OCI-LY3 (cell line): ENCODE results near the gene BARX2.

Experiments used
- H2AFZ ChIP-seq: fragments of 200-600, 300-600 bp; shearing (Covaris generic); 2 replicates; pipeline ENCODE4 v1.6.0; 2014; ENCODE audit warnings: antibody characterized with exemption, low read depth, low read length
- H3K27ac ChIP-seq: fragments of 200-600, 300-600 bp; sonication (generic); 2 replicates; pipeline ENCODE4 v1.5.1; 2014; ENCODE audit warnings: mild to moderate bottlenecking, low read length, moderate library complexity, mixed read lengths
- H3K27me3 ChIP-seq: fragments of 200-600, 300-600 bp; sonication (generic); 2 replicates; pipeline ENCODE4 v1.6.1; 2014; ENCODE audit warnings: low read depth, low read length, mixed read lengths
- H3K36me3 ChIP-seq: fragments of 200-600, 300-600 bp; sonication (generic); replicated peaks from 2 replicates; pipeline ENCODE3; 2014; ENCODE audit warnings: low read depth, low read length, mixed read lengths
- H3K4me1 ChIP-seq: fragments of 300-600, 200-600 bp; sonication (generic); 2 replicates; pipeline ENCODE4 v1.6.1; 2014; ENCODE audit warnings: low read length, mixed read lengths
- H3K4me2 ChIP-seq: fragments of 200-600, 300-600 bp; sonication (generic); 2 replicates; pipeline ENCODE4 v1.6.1; 2014; ENCODE audit warnings: low read length, mixed read lengths
- H3K4me3 ChIP-seq: fragments of 300-600, 200-600 bp; sonication (generic); 2 replicates; pipeline ENCODE4 v1.5.1; 2014; ENCODE audit warnings: antibody characterized with exemption, mild to moderate bottlenecking, low read length, moderate library complexity
- H3K79me2 ChIP-seq: fragments of 300-600, 200-600 bp; shearing (Covaris generic); 2 replicates; pipeline ENCODE4 v1.6.1; 2014; ENCODE audit warnings: mild to moderate bottlenecking, low read length, mixed read lengths
- H3K9ac ChIP-seq: fragments of 300-600, 200-600 bp; shearing (Covaris generic); 2 replicates; pipeline ENCODE4 v1.6.0; 2014; ENCODE audit warnings: mild to moderate bottlenecking, low read length, moderate library complexity
- H3K9me3 ChIP-seq: fragments of 200-600, 300-600 bp; shearing (Covaris generic); 2 replicates; pipeline ENCODE4 v1.6.1; 2014; ENCODE audit warnings: low read length, mixed read lengths; ENCODE audit not compliant: insufficient read depth
- H4K20me1 ChIP-seq: fragments of 200-600, 300-600 bp; sonication (generic); 2 replicates; pipeline ENCODE4 v1.6.1; 2016; ENCODE audit warnings: low read length, mixed read lengths; ENCODE audit not compliant: insufficient read depth
- EZH2phosphoT487 ChIP-seq: fragments of 200-600 bp; shearing (Covaris generic); IDR thresholded peaks from 2 replicates; pipeline ENCODE4 v1.6.1; 2018; ENCODE audit warnings: antibody characterized with exemption, mixed run types, low read depth
- TF ChIP-seq, protein P1 (sequence below): fragments of 200-600, 300-600 bp; sonication (generic); IDR thresholded peaks from 2 replicates; pipeline ENCODE4 v1.5.1; 2014; ENCODE audit warnings: antibody characterized with exemption, low read length, low read depth

BARX2 gene

DNA sequence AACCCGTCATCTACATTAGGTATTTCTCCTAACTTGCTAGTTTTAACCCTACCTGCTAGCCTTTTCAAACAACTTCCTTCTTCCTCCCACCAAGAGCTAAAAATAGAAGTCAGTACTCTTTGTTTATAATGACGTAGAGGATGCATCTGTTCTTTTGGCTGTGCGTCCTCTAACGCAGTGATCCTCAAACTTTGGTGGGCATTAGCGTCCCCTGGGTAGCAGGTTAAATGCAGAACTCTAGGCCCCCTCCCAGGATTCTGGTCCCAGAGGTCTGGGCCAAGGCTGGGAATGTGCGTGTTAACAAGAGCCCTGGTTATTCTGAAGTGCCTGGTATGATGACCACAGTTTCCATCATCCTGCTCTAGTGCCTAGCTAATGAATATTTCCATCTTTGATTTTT, 67.6 kb downstream of the BARX2 start:
- Histone ChIP-seq H3K27ac (no peak overlapping the region), H3K4me1 (no peaks in the 10 kb centered on the region), H3K4me2 (no peak overlapping the region), H2AFZ (no peak overlapping the region), H3K9ac (no peak overlapping the region), H4K20me1 (no peaks in the 10 kb centered on the region), H3K36me3 (no peaks in the 10 kb centered on the region), H3K4me3 (no peak overlapping the region), H3K27me3 (no peaks in the 10 kb centered on the region), H3K79me2 (no peaks in the 10 kb centered on the region), H3K9me3 (no peaks in the 10 kb centered on the region)
- TF ChIP-seq EZH2phosphoT487: no peak
- TF ChIP-seq, protein P1, sequence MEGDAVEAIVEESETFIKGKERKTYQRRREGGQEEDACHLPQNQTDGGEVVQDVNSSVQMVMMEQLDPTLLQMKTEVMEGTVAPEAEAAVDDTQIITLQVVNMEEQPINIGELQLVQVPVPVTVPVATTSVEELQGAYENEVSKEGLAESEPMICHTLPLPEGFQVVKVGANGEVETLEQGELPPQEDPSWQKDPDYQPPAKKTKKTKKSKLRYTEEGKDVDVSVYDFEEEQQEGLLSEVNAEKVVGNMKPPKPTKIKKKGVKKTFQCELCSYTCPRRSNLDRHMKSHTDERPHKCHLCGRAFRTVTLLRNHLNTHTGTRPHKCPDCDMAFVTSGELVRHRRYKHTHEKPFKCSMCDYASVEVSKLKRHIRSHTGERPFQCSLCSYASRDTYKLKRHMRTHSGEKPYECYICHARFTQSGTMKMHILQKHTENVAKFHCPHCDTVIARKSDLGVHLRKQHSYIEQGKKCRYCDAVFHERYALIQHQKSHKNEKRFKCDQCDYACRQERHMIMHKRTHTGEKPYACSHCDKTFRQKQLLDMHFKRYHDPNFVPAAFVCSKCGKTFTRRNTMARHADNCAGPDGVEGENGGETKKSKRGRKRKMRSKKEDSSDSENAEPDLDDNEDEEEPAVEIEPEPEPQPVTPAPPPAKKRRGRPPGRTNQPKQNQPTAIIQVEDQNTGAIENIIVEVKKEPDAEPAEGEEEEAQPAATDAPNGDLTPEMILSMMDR: no peak

DNA sequence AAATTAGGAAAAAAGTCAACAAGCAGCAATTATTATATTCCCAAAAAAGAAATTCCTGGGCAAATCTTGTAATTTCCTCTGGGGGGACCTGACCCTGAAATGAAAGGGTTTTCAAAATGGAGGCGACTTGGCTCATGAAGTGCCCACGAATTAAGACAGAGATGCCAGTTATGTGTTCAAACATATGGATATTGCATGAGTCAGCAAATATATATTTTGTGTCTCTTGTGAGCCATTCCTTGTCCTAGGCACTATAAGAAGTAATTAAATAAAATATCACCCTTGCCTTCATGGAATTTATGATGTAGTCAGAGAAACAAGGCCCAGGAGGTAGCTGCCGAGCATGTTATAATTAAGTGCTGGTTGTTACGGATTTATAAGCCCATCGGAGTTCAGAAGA, 68.6 kb downstream of the BARX2 start:
- H3K4me1 ChIP-seq: no peaks in the 10 kb centered on the region
- no peaks in the 10 kb centered on the region for H3K27me3 ChIP-seq
- no peak for TF ChIP-seq EZH2phosphoT487
- TF ChIP-seq, protein P1: no peak
- H3K9ac ChIP-seq: no peak overlapping the region
- no peaks in the 10 kb centered on the region for H3K9me3 ChIP-seq
- no peak overlapping the region for H3K27ac ChIP-seq
- no peaks in the 10 kb centered on the region for H3K36me3 ChIP-seq
- no peak overlapping the region for H3K4me2 ChIP-seq
- H4K20me1 ChIP-seq: no peaks in the 10 kb centered on the region
- no peak overlapping the region for H3K4me3 ChIP-seq
- H3K79me2 ChIP-seq: no peaks in the 10 kb centered on the region
- no peak overlapping the region for H2AFZ ChIP-seq

DNA sequence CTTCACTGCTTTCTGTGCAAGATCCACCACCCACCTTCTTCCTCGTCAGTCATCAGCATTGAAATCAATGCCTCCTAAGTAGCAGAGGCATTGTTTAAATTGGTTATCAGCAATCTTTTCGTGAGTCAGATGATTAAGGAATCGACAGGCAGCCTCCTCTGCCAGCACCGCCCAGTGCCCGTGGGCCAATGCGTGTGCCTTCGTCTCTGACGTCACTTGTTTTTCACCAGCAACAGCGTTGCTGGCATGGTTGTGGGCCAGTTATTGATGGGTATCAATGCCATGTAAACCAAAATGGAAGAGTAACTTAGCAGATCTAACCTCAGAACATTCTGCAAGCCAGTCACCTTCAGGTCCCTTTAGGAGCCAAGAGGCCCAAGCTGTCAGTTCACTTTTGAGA, 69.6 kb downstream of the BARX2 start:
- Histone ChIP-seq H3K4me3 (no peak overlapping the region), H3K9ac (no peak overlapping the region), H2AFZ (no peak overlapping the region), H3K27ac (no peak overlapping the region), H3K4me1 (no peaks in the 10 kb centered on the region), H4K20me1 (no peaks in the 10 kb centered on the region), H3K4me2 (no peak overlapping the region), H3K36me3 (no peaks in the 10 kb centered on the region), H3K27me3 (no peaks in the 10 kb centered on the region), H3K9me3 (no peaks in the 10 kb centered on the region), H3K79me2 (no peaks in the 10 kb centered on the region)
- TF ChIP-seq, protein P1: no peak
- TF ChIP-seq EZH2phosphoT487: no peak

DNA sequence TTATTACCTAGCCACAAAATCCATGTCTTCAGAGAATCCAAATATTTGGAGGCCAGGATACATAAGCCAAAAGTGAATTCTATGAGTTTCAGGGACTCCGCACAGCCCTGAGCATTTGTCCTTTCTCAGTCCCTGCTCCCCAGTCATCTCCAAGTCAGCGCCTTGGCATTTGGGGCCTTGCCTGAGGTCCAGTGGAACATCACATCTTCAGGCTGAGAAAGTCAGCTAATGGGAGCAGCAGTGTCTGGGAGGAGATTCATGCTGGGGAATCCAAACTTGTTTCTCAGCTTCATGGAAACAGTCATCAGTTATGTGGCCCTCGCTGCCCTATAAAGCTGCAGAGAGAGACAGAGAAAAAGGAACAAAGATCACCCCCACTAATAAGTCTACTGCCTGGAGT, 70.9 kb downstream of the BARX2 start:
- Histone ChIP-seq H3K79me2 (no peaks in the 10 kb centered on the region), H3K9ac (no peak overlapping the region), H4K20me1 (no peaks in the 10 kb centered on the region)

More for the DNA sequence above, 70.9 kb downstream of the BARX2 start:
- Histone ChIP-seq H3K4me1 (no peaks in the 10 kb centered on the region), H3K9me3 (no peaks in the 10 kb centered on the region), H3K27ac (no peak overlapping the region), H3K36me3 (no peaks in the 10 kb centered on the region), H3K27me3 (no peaks in the 10 kb centered on the region), H3K4me3 (no peak overlapping the region), H2AFZ (no peak overlapping the region), H3K4me2 (no peak overlapping the region)
- TF ChIP-seq, protein P1: no peak
- no peak for TF ChIP-seq EZH2phosphoT487
